Activated naive CD8-positive, alpha-beta T cell treated with anti-CD3 and anti-CD28 coated beads, Interleukin-2, amount 50 U/mL, for 16 hours (primary cell): ENCODE measurements around the gene TCP11L2.
"Not testable (repeated sequence)": the region's sequence is repeated elsewhere in the genome, so short reads cannot be mapped to it uniquely, and the experiment has no call there.

ENCODE experiments used
- DNase-seq: peaks from one replicate; pipeline ENCODE4 v3.0.0-alpha.2; 2020; ENCODE audit warnings: low read depth, low spot score

The TCP11L2 gene

DNA sequence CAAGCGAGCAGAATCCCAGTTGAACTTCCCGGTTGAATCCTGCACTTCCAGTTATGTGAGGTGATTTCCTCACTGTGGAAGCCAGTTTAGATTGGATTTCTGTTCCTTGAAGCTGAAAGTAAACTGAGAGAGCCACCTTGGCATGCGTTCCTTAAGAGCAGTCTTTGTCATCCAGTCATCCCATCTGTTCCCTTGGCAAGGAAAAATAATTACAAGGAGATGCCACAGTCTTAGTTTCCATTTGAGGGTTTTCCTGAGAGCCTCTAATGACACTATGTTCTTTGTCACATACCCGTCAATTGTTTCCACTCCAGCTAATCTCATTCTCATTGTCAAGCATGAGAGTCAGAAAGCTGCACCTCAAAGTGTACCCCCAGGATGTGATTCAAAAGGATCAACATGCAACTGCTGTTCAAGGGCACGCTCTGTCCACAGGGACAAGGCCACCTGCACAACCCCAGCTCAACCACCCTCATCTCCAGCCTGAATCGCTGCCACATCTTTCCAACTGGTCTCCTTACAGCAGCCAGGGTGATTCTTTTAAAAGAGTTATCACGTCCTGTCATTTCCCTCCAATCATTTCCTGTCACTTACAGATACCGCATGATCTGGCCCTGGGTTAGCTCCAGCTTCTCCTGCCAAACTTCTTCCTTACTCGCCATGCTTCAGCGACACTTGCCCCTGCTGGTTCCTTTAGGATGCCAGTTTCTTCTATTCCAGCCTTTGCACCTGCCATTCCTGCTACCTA, 18.0 kb upstream of the TCP11L2 start:
- no peak for DNase-seq

DNA sequence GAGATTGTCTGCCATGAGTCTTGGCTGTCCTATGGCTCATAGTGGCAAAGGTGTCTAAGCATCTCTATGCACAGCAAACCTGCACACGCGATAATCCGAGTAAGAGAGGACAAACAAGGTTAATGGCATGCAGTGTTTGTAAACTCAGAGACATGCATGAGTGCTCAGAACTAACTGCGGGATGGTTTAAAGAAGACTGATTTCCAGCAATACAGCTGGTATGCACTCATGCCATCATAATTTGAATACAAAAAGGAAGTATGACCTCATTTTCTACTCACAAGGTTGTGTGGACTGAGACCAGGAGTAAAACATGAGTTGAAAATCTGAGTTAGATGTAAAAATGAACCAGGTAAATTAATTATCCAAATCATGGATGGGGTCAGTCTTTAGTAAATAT, 16.6 kb upstream of the TCP11L2 start:
- DNase-seq: no peak

DNA sequence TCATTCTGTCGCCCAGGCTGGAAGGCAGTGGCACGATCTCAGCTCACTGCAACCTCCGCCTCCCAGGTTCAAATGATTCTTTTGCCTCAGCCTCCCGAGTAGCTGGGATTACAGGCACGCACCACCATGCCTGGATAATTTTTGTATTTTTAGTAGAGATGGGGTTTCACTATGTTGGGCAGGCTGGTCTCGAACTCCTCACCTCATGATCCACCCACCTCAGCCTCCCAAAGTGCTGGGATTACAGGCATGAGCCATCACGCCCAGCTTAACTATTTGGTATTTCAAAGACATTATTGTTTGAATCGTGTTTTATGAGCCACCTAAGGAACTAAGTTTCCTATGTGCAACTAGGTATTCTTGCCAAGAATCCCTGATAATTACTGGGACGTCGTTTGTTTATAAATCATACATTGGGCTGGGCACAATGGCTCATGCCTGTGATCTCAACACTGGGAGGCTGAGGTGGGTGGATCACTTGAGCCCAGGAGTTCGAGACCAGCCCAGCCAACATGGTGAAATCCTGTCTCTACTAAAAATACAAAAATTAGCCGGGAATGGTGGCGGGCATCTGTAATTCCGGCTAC, 15.9 kb upstream of the TCP11L2 start:
- not testable (repeated sequence) for DNase-seq

DNA sequence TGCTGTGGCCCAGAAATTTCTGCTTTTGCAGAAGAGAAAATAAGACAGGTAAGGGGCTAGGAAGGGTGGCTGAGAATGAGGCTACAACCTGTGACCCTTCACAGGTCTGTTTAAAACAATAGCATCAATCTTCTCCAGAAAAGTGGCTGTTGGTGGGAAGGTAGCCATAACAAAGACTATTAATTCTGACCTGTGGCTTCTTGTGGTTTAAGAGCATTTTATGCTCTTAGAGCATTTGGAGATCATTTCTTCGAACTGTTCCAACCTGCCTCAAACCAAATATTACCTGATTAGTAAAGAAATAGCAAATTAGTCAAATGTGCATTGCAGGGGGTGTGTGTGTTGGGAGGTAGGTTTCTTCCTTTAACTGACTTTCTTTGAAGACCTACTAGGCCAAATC, 15.2 kb upstream of the TCP11L2 start:
- no peak for DNase-seq

DNA sequence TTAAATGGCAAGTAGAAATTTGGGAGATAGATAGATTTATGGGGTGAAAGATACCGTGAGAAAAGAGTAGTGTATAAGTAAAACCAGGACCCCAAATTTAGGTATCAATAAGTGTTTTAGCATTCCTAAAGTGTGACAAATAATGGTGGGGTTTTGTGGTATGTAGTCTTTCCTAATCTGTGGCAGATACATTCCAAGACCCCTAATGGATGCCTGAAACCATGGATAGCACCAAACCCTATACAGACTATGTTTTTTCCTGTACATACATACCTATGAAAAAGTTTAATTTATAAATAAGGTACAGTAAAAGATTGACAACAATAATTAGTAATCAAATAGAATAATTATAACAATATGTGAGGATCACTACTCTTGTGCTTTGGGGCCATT, 14.4 kb upstream of the TCP11L2 start:
- DNase-seq: no peak

DNA sequence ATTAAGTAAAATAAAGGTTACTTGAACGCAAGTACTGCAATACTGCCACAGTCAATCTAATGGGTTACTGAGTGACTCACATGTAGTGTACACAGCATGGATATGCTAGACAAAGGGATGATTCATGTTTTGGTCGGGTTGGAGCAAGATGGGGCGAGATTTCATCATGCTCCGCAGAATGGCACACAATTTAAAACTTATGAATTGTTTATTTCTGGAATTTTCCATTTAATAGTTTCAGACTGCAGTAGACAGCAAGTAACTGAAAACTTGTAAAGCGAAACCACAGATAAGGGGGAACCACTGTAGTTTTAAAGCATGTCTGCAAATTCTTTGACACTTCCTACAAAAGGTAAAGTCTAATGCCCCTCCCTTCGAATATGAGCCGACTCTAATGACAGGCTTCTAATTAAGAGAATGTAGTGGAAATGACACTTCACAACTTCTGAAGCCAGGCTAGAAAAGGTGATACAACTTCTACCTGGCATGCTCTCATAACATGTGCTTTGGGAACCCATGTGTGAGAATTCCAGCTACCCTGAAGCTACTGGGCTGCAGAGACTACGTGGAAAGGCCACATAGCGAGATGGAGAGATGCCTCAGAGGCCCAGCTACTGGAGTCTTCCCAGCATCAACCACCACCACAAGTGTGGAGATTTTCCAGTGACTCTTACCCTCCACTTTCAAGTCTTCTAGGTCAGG, 13.9 kb upstream of the TCP11L2 start:
- peak; percentile 17 for DNase-seq

DNA sequence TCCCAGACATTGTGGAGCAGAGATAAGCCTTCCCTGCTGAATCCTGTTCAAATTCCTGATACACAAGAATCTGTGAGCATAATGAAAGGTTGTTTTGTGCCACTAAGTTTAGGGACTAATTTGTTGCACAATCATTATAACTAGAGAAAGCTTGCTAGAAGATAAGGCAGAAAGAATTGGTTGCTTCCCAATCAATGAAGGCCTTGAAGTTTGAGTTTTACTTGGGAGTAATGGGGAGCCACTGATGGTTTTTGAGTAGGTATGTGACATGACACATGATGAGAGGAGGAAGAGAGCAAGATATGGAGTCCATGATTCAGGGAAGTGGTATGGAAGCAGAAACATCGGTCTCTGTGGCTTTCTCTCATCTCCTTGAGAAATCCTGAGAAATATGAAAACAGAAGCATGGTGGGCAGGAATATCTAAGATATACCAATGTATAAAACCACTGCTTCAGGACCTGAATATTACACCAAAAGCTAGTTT, 13.3 kb upstream of the TCP11L2 start:
- no peak for DNase-seq

DNA sequence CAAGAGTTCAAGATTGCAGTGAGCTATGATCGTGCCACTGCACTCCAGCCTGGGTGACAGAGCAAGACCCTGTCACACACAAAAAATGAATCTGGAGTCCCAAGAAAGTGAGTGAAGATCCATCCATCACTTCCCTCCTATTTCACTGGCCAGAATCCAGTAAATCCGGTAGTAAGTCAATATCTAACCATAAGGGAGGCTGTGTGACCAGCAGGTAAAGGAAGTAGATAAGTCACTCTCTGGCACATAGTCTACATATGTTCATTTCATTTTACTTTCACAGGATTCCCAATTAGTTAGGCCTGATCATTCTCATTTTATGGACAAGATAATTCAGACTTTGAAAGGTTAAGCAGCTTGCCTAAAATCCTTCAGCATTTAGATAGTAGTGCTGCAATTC, 11.9 kb upstream of the TCP11L2 start:
- no peak for DNase-seq

DNA sequence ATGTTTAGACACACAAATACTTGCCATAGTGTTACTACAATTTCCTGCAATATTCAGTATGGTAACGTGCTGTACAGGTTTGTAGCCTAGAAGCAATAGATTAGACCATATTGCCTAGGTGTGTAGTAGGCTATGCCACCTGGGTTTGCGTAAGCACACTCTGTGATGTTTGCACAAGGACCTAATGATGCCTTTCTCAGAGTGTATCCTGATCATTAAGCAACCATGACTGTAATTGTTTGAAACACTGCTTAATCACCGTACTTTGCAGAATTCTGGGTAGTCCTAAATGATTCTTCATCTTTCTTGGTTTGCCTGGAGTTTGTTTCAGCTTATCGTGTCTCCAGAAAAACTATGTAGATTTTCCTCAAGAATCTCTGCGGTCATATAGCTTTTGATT, 11.2 kb upstream of the TCP11L2 start:
- DNase-seq: no peak

DNA sequence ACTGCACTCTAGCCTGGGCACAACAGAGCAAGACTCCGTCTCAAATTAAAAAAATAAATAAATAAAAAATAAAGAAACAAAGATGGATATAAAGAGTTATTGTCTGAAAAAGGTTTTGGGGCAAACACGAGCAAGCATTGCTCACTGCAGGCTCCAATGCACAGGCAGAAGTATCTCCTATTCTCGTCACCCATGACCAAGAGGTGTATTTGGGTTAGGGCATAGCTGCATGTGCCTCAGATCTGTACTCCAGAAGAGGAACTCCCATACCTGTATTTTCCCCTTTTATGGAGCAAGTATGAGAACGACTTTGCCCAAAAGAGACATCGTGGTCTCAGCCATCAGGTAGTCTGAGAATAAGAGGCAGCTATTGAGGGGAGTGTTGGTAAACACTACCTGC, 10.2 kb upstream of the TCP11L2 start:
- no peak for DNase-seq

DNA sequence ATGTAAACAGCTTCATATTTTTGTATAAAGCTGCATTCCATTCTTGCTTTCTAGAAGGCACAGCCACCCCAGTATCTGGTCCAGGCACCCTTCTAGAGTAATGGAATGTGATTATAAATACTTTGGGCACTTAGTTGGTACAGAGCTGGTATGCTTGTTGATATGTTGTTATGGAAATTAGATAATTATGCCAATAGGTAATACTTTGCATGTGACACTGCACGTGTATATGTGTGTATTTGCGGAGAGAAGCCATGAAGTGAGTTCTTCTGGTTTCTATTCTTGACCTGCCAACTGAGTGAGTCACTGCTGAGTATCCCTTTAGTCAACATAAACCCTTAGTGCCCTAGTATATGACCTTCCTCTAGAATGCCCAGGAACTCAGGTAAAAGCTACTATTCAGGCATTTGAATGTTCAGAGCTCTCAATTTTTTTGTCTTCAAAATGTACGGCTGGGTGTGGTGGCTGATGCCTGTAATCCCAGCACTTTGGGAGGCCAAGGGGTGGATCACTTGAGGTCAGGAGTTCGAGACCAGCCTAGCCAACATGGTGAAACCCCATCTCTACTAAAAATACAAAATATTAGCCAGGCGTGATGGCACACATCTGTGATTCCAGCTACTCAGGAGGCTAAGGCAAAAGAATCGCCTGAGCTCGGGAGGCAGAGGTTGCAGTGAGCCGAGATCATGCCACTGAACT, 6.2 kb upstream of the TCP11L2 start:
- no peak for DNase-seq

DNA sequence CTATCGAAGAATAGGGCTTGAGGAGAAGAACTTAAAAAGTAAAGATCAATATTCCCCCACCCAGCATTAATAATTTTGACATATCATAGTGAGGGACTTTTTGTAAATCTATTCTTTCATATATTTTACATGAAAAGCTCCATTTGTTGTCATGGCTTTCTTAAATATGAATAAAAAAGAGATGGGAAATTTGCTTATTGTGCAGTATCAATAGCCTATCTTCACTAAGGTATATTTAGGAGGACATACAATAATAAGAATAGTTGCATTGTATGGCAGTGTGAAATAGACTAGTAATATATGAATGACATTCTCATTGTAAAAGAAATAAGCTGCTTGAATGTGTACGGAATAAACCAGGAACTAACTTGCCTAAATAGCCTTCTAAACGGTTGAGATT, 5.5 kb upstream of the TCP11L2 start:
- DNase-seq: no peak

DNA sequence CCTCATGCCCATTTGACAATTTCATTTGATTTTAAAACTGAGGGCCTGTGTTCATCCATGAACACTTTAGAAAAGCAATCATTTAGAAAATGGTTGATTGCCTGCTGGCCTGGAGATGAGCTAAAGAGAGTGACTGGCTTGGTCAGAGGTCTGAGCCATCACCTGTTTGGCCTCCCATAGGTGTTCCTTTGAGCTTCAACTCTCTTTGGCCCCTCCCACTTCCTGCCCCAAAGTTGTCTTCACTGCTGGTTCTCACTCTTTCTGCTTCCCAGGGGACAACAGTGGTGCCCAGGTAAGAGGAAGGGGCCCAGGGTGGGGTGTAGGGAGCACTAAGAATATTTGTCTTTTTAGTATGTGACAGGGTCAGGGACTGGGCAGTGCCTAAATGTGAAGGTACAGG, 4.9 kb upstream of the TCP11L2 start:
- DNase-seq: no peak

DNA sequence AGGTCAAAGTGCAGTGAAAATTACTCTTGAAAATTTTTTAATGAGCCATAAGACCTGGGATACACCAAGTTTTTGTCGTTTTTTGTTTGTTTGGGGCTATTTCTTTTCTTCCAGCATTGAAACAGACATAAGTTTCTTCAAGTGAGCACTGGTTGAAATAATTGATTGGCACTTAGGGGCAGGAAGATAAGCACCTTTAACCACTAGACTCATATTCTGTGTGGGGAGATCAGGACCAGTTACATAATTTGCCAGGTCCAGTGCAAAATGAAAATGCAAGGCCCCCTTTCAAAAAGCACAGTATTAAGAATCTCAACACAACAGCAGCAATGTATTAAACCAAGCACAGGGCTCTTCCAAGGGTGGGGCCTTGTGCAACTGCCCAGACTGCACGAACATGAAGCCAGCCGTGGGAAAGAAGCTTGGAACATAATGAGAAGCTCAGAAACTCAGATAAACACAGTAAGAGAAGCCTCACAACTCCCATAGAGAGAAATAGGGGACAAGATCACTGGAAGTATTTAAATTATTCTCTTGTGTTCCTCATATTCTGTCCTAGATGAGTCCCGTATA, 3.2 kb upstream of the TCP11L2 start:
- no peak for DNase-seq

DNA sequence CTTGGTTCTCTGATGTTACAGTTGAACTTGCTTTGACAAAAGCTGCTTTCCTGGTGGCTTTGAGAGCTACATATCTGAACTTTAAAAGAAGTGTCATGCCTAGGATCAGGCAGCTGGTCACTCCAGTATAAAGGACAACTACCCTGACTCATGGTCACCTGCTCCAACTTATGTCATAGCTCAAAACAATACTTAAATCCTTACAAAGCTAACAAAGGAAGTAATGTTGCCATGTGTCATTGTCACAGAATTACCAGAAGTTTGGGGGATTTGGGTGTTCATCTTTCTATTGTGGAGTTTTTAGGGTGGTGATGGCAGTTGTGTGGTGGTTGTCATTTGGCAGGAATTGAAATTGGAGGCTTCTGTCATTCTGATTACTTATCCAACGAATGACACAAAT, 1.8 kb upstream of the TCP11L2 start:
- DNase-seq: no peak

DNA sequence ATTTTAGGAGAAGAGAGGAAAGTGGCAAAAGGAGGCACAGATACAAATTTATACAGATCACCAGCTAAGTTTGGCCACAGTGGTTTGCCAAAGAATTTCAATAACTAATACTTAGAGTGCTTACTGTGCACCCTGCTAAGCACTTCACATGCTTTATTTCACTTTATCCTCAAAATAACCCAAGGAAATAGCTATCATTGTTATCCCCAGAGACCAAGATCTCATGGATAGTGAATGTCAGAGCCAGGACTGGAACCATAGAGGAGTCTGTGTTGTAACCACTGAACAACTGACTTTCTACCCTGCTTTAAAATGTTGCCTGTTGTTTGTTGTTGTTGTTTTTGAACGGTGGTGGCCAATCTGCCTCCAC, 1.3 kb upstream of the TCP11L2 start:
- DNase-seq: no peak

DNA sequence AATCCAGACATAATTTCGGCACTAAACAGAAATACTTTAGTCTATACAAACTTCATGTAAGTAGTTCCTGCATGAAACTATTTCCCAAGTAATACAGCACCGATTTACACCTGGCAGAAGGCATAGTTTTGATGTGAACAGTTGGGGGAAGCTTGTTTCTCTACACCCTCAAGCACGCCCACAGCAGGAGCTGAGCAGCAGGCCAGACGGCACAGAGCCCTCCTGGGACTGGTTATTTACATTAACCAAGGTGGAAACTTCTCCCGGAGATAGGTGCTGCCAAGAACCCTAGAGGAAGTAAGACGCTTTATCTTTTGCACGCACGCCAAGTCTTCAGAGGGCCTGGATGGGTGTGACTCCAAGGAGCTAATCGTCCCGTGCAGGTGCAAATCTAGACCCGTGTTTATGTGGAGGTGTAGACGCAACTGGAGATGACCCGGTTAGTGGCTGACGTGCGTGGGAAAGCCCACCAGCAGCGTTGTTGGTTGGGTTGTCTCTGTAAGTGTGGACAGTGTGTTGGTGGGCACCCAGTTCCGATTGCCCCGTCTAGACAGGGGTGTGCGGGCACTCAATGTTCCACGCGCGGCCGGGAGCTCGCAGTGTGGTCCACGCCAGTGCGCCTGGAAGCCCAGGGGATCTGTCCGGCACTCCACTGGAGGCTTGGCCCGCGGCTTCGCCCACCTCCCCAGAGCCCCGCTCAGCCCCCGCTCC, 767 bp upstream of the TCP11L2 start:
- peak; percentile 36 for DNase-seq

DNA sequence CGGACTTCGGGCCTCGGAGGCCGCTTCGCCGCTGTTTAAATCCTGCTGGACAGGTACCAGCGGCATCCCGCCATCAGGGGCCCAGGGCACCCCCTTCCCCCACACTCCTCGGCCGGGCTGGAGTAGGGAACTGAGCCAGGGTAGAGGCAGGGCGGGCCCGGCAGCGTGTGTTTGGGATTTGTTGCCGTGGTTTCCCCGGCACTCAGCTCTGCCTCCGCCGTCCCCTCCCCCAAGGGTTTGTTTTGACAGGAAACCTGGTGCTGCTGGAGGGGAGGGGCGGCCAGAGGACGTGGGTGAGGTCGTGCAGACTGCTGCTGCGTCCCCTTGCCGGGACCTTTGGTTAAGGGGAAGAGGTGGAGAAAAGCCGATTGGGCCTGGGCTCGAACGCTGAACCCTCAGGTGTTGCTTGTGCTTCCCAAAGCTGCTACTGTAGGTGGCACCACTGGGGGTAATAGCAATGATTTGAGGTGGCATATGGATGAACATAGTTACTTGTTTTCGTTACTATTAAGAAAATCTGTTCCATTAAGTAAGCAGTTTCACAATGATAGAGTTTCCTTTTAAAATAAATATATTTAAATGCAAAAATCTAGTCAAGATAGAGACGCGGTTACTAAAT, 778 bp downstream of the TCP11L2 start:
- DNase-seq: peak; percentile 38

DNA sequence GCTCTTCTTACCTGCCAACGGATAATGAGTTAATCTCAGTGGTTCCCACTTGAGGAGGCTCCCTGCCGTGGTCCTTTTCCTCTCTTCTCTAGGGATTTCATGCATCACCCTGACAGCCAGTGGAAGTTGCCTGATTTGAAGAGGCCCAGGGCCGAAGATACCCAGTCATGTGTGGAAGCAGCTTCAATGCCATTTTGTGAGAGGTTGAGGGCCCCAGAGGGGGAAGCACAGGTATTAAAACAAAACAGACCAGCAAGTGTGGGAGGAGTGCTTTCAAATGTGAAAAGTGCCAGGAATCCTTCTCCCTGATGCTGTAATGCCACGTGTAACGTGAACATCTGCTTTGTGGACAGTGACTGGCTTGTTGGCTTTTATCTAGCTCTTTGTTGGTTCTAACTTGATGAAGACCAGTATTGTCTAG, 1.5 kb downstream of the TCP11L2 start:
- DNase-seq: no peak

DNA sequence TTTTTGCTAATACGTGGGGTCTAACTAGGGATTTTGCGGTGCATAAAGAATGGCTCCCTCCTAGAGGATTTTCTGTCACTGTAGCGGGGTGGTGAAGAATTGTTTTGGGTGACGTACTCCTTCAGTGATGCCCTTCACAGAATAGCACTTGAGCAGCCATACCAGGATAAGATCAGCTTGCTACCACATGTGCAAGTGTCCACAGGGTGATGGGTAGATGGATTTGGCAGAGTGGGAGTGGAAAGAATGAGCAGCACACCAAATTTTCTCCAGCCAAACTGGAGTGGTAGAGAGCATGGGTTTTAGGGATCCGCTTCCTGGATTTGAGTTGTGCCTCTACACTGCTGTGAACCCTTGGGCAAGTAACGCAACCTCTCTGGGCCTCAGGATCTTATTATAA, 2.3 kb downstream of the TCP11L2 start:
- DNase-seq: no peak

DNA sequence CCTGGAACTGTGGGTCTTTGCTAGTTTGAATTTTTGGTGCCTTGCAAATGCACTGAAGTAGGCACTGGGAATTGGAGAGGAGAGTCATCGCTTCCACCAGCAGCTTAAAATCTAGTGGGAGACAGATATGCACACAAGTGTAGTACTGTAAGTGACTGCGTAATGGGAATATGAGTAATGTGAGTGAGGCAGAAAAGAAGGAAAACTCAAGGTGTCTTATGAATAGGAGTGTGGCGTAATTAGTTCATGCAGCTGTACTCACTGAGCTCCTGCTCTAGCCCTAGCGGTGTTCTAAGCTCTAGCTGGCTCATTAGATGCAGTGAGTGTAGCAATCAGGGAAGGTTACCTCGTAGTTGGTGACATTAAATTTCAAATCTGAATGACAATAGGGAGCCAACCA, 2.8 kb downstream of the TCP11L2 start:
- no peak for DNase-seq
